HepG2 (cell line): Measurements from ENCODE around the gene CDH1. TPM values are rescaled to one million over a fixed set of nuclear protein-coding genes. Genes with fewer than 3 reads are reported as not detected.
A peak's percentile ranks its signal among the peaks of the same experiment; 100 is the strongest.

Experiments
- ARNTL ChIP-seq: sonication (generic); formaldehyde crosslinking; IDR thresholded peaks from 2 replicates; pipeline ENCODE4 v1.4.0; 2020; ENCODE audit warnings: mild to moderate bottlenecking, missing genetic modification reagents
- DMAP1 ChIP-seq: IDR thresholded peaks from 2 replicates; pipeline ENCODE4 v1.6.1; 2016
- E2F1 ChIP-seq: sonication (generic); formaldehyde crosslinking; IDR thresholded peaks from 2 replicates; pipeline ENCODE4 v1.5.0; 2020; ENCODE audit warnings: missing genetic modification reagents
- HNRNPLL ChIP-seq: fragments of 200-400 bp; formaldehyde crosslinking; IDR thresholded peaks from 2 replicates; pipeline ENCODE4 v1.6.1; 2017; ENCODE audit warnings: mild to moderate bottlenecking, low read depth, low read length; ENCODE audit not compliant: poor library complexity, severe bottlenecking
- IKZF1 ChIP-seq: fragments of 450-650 bp; IDR thresholded peaks from 2 replicates; pipeline ENCODE4 v1.7.1; 2016
- LBX2 ChIP-seq: sonication (generic); formaldehyde crosslinking; IDR thresholded peaks from 2 replicates; pipeline ENCODE4 v1.5.0; 2020; ENCODE audit warnings: missing genetic modification reagents, mild to moderate bottlenecking, borderline replicate concordance
- MXD4 ChIP-seq: IDR thresholded peaks from 2 replicates; pipeline ENCODE4 v1.6.1; 2016; ENCODE audit warnings: mild to moderate bottlenecking, missing biosample characterization, missing genetic modification reagents
- NFIB ChIP-seq: sonication (generic); formaldehyde crosslinking; IDR thresholded peaks from 2 replicates; pipeline ENCODE4 v1.9.0; 2021; ENCODE audit warnings: missing genetic modification reagents, mild to moderate bottlenecking, borderline replicate concordance
- NKX3-1 ChIP-seq: sonication (generic); formaldehyde crosslinking; IDR thresholded peaks from 2 replicates; pipeline ENCODE4 v1.5.0; 2020; ENCODE audit warnings: missing genetic modification reagents
- PTBP1 ChIP-seq: fragments of 200-400 bp; formaldehyde crosslinking; IDR thresholded peaks from 2 replicates; pipeline ENCODE4 v1.6.1; 2018; ENCODE audit warnings: low read length, low read depth; ENCODE audit not compliant: poor library complexity, severe bottlenecking
- RFX5 ChIP-seq: IDR thresholded peaks from 2 replicates; pipeline ENCODE4 v1.6.1; 2011; ENCODE audit warnings: low read depth, low read length, improper control_type of control experiment
- SP2 ChIP-seq: sonication (generic); formaldehyde crosslinking; IDR thresholded peaks from 2 replicates; pipeline ENCODE4 v1.5.1; 2020; ENCODE audit warnings: mild to moderate bottlenecking, missing genetic modification reagents
- ZBTB1 ChIP-seq: sonication (generic); formaldehyde crosslinking; IDR thresholded peaks from 2 replicates; pipeline ENCODE4 v1.4.0; 2020; ENCODE audit warnings: missing genetic modification reagents, borderline replicate concordance
- ZNF12 ChIP-seq: sonication (generic); formaldehyde crosslinking; IDR thresholded peaks from 2 replicates; pipeline ENCODE4 v1.5.0; 2020; ENCODE audit warnings: missing genetic modification reagents
- ZNF143 ChIP-seq: sonication (generic); formaldehyde crosslinking; IDR thresholded peaks from 2 replicates; pipeline ENCODE4 v1.4.0; 2020; ENCODE audit warnings: missing genetic modification reagents
- ZNF446 ChIP-seq: sonication (generic); formaldehyde crosslinking; IDR thresholded peaks from 2 replicates; pipeline ENCODE4 v1.5.0; 2020; ENCODE audit warnings: mild to moderate bottlenecking, missing genetic modification reagents
- ZNF451 ChIP-seq: sonication (generic); formaldehyde crosslinking; IDR thresholded peaks from 2 replicates; pipeline ENCODE4 v1.5.0; 2020; ENCODE audit warnings: mild to moderate bottlenecking, missing genetic modification reagents
- ZNF572 ChIP-seq: sonication (generic); formaldehyde crosslinking; IDR thresholded peaks from 2 replicates; pipeline ENCODE4 v1.5.1; 2020; ENCODE audit warnings: mild to moderate bottlenecking, missing genetic modification reagents
- ZNF761 ChIP-seq: sonication (generic); formaldehyde crosslinking; conservative IDR thresholded peaks from 2 replicates; pipeline ENCODE4 v1.4.0; 2020; ENCODE audit warnings: mild to moderate bottlenecking, missing genetic modification reagents
- ZNF850 ChIP-seq: sonication (generic); formaldehyde crosslinking; conservative IDR thresholded peaks from 2 replicates; pipeline ENCODE4 v1.9.0; 2021; ENCODE audit warnings: mild to moderate bottlenecking, missing genetic modification reagents
- polyA plus RNA-seq, 8 experiments: library from polyadenylated mRNA; depleted of rRNA in 3 of 8; stranded (reverse) in 7 of 8; unstranded in 1 of 8; fragments of >200 nt; fragmentation: Illumina TruSeq in 4 of 8; extraction: Trizol in 4 of 8; gene quantifications; 2 replicates each; pipeline versions ENCODE4 v1.2.1 to v1.2.3, GENCODE V29; 2011 to 2016; ENCODE audit warnings: low read depth in 4 of 8, missing spikeins in 1 of 8, mixed read lengths in 1 of 8; ENCODE audit not compliant: insufficient read depth in 1 of 8
- total RNA-seq, 5 experiments: library from RNA; depleted of rRNA; stranded (reverse); fragments of >200 nt; fragmentation: Illumina TruSeq; extraction: Trizol; gene quantifications; 2 replicates each; pipeline ENCODE4 v1.2.3, GENCODE V29; 2016; ENCODE audit warnings: low read depth in 1 of 5
- TF ChIP-seq, protein P1 (sequence below): sonication (generic); formaldehyde crosslinking; IDR thresholded peaks from 2 replicates; pipeline ENCODE4 v1.5.0; 2020; ENCODE audit warnings: missing genetic modification reagents
- TF ChIP-seq, protein P2 (sequence below): sonication (generic); formaldehyde crosslinking; IDR thresholded peaks from 2 replicates; pipeline ENCODE4 v1.8.1; 2023; ENCODE audit warnings: mild to moderate bottlenecking, missing genetic modification reagents, borderline replicate concordance
- TF ChIP-seq, protein P3 (sequence below), 2 experiments: IDR thresholded peaks; 2 replicates each; pipeline ENCODE4 v1.6.1; 2011 to 2012; ENCODE audit warnings: low read length in 2 of 2, borderline replicate concordance in 1 of 2, low read depth in 1 of 2, mild to moderate bottlenecking in 1 of 2, moderate library complexity in 1 of 2

CDH1 gene
- total and polyA plus RNA-seq, 2 of the 13 experiments (the other 11 are each of a cell fraction or from before 2014, with no cell fraction given) = 0.95 to 9.8 TPM

GRCh38 chr16:68786685-68787418, 49.8 kb downstream of the CDH1 start (continued):
- TF ChIP-seq IKZF1 (no peak), RFX5 (no peak), ZNF143 (CRISPR knock-in tag) (peak; percentile 17; the same call in 1 of the 2 replicates), HNRNPLL (no peak), LBX2 (no peak), ZNF451 (no peak), PTBP1 (no peak), ZNF850 (CRISPR knock-in tag) (no peak), ZNF446 (CRISPR knock-in tag) (no peak), NKX3-1 (no peak), SP2 (CRISPR knock-in tag) (no peak), MXD4 (CRISPR knock-in tag) (no peak), ZNF572 (no peak), NFIB (CRISPR knock-in tag) (no peak), ZBTB1 (CRISPR knock-in tag) (no peak), ZNF761 (CRISPR knock-in tag) (no peak), DMAP1 (CRISPR knock-in tag) (peak; percentile 45; the same call in 1 of the 2 replicates), ARNTL (CRISPR knock-in tag) (peak; percentile 98), E2F1 (no peak), ZNF12 (CRISPR knock-in tag) (no peak)
- TF ChIP-seq, protein P1, sequence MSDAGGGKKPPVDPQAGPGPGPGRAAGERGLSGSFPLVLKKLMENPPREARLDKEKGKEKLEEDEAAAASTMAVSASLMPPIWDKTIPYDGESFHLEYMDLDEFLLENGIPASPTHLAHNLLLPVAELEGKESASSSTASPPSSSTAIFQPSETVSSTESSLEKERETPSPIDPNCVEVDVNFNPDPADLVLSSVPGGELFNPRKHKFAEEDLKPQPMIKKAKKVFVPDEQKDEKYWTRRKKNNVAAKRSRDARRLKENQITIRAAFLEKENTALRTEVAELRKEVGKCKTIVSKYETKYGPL = no peak
- TF ChIP-seq, protein P2, sequence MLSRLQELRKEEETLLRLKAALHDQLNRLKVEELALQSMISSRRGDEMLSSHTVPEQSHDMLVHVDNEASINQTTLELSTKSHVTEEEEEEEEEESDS = no peak
- TF ChIP-seq, protein P3, sequence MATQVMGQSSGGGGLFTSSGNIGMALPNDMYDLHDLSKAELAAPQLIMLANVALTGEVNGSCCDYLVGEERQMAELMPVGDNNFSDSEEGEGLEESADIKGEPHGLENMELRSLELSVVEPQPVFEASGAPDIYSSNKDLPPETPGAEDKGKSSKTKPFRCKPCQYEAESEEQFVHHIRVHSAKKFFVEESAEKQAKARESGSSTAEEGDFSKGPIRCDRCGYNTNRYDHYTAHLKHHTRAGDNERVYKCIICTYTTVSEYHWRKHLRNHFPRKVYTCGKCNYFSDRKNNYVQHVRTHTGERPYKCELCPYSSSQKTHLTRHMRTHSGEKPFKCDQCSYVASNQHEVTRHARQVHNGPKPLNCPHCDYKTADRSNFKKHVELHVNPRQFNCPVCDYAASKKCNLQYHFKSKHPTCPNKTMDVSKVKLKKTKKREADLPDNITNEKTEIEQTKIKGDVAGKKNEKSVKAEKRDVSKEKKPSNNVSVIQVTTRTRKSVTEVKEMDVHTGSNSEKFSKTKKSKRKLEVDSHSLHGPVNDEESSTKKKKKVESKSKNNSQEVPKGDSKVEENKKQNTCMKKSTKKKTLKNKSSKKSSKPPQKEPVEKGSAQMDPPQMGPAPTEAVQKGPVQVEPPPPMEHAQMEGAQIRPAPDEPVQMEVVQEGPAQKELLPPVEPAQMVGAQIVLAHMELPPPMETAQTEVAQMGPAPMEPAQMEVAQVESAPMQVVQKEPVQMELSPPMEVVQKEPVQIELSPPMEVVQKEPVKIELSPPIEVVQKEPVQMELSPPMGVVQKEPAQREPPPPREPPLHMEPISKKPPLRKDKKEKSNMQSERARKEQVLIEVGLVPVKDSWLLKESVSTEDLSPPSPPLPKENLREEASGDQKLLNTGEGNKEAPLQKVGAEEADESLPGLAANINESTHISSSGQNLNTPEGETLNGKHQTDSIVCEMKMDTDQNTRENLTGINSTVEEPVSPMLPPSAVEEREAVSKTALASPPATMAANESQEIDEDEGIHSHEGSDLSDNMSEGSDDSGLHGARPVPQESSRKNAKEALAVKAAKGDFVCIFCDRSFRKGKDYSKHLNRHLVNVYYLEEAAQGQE (IDR thresholded peaks at IDR 0.05; ENCODE audit: borderline replicate concordance in 1 of 2, low read depth in 1 of 2, low read length in 2 of 2) = peak in 1 of 2 experiments; percentile 18; a peak in 1 of 4 replicates
